ENCODE measurements around the gene ZBTB32.

ZBTB32 gene

DNA sequence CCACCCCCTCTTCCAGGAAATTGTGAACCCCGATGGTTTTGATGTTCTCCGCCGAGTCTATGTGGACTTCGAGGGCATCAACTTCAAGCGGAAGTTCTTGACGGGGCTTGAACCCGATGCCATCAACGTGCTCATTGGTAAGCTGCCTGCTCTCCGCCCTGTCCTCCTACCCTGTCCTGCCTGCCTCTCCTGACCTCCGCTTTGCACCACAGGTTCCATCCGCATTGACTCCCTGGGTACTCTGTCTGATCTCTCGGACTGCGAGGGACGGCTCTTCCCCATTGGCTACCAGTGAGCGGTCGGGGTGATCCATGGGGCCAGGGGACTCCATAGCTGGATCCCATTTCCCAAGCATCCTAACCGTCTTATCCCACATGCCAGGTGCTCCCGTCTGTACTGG is 26.0 kb downstream of the ZBTB32 start:
- TF ChIP-seq, protein P1, sequence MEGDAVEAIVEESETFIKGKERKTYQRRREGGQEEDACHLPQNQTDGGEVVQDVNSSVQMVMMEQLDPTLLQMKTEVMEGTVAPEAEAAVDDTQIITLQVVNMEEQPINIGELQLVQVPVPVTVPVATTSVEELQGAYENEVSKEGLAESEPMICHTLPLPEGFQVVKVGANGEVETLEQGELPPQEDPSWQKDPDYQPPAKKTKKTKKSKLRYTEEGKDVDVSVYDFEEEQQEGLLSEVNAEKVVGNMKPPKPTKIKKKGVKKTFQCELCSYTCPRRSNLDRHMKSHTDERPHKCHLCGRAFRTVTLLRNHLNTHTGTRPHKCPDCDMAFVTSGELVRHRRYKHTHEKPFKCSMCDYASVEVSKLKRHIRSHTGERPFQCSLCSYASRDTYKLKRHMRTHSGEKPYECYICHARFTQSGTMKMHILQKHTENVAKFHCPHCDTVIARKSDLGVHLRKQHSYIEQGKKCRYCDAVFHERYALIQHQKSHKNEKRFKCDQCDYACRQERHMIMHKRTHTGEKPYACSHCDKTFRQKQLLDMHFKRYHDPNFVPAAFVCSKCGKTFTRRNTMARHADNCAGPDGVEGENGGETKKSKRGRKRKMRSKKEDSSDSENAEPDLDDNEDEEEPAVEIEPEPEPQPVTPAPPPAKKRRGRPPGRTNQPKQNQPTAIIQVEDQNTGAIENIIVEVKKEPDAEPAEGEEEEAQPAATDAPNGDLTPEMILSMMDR (IDR thresholded peaks at IDR 0.05; ENCODE audit: low read depth, low read length), result no peak
- Histone ChIP-seq H3K9me3 (no peaks in the 10 kb centered on the region), H3K36me3 (peaks cover 91% of the 10 kb centered on the region), H3K4me1 (no peaks in the 10 kb centered on the region), H3K4me3 (ENCODE audit: low read depth, low read length) (no peak overlapping the region), H3K27me3 (no peaks in the 10 kb centered on the region)
- DNase-seq, result no peak

DNA sequence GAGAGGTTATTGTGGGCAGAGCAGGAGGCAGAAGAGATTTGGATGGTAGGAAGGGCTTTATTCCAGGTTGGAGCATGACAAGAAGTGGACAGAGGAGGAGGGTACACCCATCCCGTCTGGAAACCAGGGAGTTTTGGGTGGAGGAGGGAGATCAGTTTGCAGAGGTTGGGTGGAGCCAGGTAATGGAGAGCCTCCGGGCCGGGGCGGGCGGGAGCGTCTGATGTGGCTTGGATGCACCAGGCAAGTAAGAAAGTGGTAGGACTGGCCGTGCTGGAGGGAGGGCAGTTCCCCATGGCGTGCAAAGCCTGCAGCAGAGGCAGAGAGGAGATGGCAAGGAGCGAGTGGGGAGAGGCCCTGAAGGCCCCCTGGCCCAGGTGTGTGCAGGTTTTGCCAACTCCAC is 27.0 kb downstream of the ZBTB32 start:
- H3K9me3 ChIP-seq, result no peaks in the 10 kb centered on the region
- no peak for DNase-seq
- no peaks in the 10 kb centered on the region for H3K27me3 ChIP-seq
- TF ChIP-seq, protein P1 (IDR thresholded peaks at IDR 0.05; ENCODE audit: low read depth, low read length), result no peak
- peaks cover 88% of the 10 kb centered on the region for H3K36me3 ChIP-seq
- no peak overlapping the region for H3K4me3 ChIP-seq (ENCODE audit: low read depth, low read length)
- H3K4me1 ChIP-seq, result no peaks in the 10 kb centered on the region

DNA sequence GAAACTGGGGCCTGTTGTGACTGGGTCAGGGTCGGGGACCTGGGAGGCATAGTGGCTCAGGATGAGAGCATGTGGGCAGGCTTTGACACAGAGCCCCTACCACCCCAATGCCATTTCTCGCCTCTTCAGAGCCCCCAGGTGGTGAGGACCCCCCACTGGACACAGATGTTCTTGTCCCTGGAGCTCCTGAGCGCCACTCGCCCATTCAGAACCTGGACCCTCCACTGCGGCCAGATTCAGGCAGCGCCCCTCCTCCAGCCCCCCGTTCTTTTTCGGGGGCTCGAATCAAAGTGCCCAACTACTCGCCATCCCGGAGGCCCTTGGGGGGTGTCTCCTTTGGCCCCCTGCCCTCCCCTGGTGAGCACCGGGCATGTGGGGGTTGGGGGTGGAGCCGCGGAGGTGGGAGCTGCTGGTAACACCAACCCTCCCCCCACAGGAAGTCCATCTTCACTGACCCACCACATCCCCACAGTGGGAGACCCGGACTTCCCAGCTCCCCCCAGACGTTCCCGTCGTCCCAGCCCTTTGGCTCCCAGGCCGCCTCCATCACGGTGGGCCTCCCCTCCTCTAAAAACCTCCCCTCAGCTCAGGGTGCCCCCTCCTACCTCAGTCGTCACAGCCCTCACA is 27.5 kb downstream of the ZBTB32 start:
- no peak for DNase-seq
- TF ChIP-seq, protein P1 (IDR thresholded peaks at IDR 0.05; ENCODE audit: low read depth, low read length), result no peak
- H3K4me1 ChIP-seq, result no peaks in the 10 kb centered on the region
- H3K36me3 ChIP-seq, result peaks cover 89% of the 10 kb centered on the region
- no peaks in the 10 kb centered on the region for H3K9me3 ChIP-seq
- no peak overlapping the region for H3K4me3 ChIP-seq (ENCODE audit: low read depth, low read length)
- no peaks in the 10 kb centered on the region for H3K27me3 ChIP-seq

DNA sequence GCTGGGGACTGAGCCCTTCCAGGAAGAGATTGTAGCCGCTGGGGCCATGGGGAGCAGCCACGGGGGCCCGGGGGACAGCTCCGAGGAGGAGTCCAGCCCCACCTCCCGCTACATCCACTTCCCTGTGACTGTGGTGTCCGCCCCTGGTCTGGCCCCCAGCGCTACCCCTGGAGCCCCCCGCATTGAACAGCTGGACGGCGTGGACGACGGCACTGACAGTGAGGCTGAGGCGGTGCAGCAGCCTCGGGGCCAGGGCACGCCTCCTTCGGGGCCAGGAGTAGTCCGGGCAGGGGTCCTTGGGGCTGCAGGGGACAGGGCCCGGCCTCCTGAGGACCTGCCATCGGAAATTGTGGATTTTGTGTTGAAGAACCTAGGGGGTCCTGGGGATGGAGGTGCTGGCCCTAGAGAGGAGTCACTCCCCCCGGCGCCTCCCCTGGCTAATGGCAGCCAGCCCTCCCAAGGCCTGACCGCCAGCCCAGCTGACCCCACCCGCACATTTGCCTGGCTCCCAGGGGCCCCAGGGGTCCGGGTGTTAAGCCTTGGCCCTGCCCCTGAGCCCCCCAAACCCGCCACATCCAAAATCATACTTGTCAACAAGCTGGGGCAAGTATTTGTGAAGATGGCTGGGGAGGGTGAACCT is 28.3 kb downstream of the ZBTB32 start:
- H3K9me3 ChIP-seq, result no peaks in the 10 kb centered on the region
- no peaks in the 10 kb centered on the region for H3K27me3 ChIP-seq
- TF ChIP-seq, protein P1 (IDR thresholded peaks at IDR 0.05; ENCODE audit: low read depth, low read length), result no peak
- DNase-seq, result no peak
- H3K4me1 ChIP-seq, result no peaks in the 10 kb centered on the region
- H3K36me3 ChIP-seq, result peaks cover 90% of the 10 kb centered on the region
- H3K4me3 ChIP-seq (ENCODE audit: low read depth, low read length), result no peak overlapping the region

DNA sequence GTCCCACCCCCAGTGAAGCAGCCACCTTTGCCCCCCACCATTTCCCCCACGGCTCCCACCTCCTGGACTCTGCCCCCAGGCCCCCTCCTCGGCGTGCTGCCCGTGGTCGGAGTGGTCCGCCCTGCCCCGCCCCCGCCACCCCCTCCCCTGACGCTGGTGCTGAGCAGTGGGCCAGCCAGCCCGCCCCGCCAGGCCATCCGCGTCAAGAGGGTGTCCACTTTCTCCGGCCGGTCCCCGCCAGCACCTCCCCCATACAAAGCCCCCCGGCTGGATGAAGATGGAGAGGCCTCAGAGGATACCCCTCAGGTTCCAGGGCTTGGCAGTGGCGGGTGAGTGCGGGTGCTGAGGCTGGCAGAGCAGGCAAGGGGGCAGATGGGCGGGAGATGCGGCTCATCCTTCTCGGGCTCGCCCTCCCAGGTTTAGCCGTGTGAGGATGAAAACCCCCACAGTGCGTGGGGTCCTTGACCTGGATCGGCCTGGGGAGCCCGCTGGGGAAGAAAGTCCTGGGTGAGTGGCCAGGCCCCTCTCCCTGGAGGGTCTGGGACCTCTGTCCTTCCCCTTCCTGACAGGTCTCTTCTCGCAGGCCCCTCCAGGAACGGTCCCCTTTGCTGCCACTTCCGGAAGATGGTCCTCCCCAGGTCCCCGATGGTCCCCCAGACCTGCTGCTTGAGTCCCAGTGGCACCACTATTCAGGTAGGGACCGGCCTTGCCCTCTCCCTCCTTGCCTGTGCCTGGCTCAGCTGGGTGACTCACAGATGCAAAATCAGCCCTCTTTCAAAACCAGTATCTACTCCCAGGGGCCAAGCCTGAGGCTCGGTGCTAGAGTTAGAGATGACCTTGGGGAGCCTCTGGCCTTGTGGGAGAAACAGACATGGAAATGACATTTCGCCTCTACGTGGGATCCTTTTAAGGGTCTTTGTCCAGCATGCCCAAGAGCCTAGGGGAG is 29.1 kb downstream of the ZBTB32 start:
- Histone ChIP-seq H3K9me3 (no peaks in the 10 kb centered on the region), H3K4me3 (ENCODE audit: low read depth, low read length) (no peak overlapping the region), H3K36me3 (peaks cover 90% of the 10 kb centered on the region), H3K4me1 (no peaks in the 10 kb centered on the region), H3K27me3 (no peaks in the 10 kb centered on the region)
- TF ChIP-seq, protein P1 (IDR thresholded peaks at IDR 0.05; ENCODE audit: low read depth, low read length), result no peak
- no peak for DNase-seq

Measured in BE2C (cell line).